DND-41 (cell line): Measurements from ENCODE around the gene ZSCAN18.

Source experiments
- ATAC-seq: fragments of 200-7000 bp; cut with Tn5 transposase; 3 replicates; pipeline ENCODE4 v1.9.1; 2021; ENCODE audit warnings: low read depth; ENCODE audit not compliant: insufficient read depth
- DNase-seq: peaks from one replicate; pipeline ENCODE4 v3.0.0-alpha.2; 2020
- H2AFZ ChIP-seq: 2 replicates; pipeline ENCODE4 v1.6.0; 2012; ENCODE audit warnings: low read depth, low read length
- H3K27ac ChIP-seq: 2 replicates; pipeline ENCODE4 v1.5.1; 2012; ENCODE audit warnings: low read length, inconsistent platforms
- H3K27me3 ChIP-seq: fragments of 200-600 bp; sonication (generic); 2 replicates; pipeline ENCODE4 v1.6.0; 2012; ENCODE audit warnings: low read length, mild to moderate bottlenecking, inconsistent platforms; ENCODE audit not compliant: insufficient read depth, poor library complexity
- H3K36me3 ChIP-seq: 2 replicates; pipeline ENCODE4 v1.5.1; 2012; ENCODE audit warnings: low read length, inconsistent platforms; ENCODE audit not compliant: insufficient read depth
- H3K4me1 ChIP-seq: 2 replicates; pipeline ENCODE4 v1.5.1; 2012; ENCODE audit warnings: mild to moderate bottlenecking, low read length; ENCODE audit not compliant: insufficient read depth
- H3K4me2 ChIP-seq: 2 replicates; pipeline ENCODE4 v1.6.0; 2012; ENCODE audit warnings: mild to moderate bottlenecking, moderate library complexity, low read length, inconsistent platforms; ENCODE audit not compliant: insufficient read depth
- H3K4me3 ChIP-seq, 2 experiments: fragments of 200-600 bp in 1 of 2; shearing (Covaris generic) in 1 of 2; 2 replicates each; pipeline ENCODE4 v1.5.1; 2012 to 2016; ENCODE audit warnings: inconsistent platforms in 2 of 2, low read length in 2 of 2, mild to moderate bottlenecking in 2 of 2, low read depth in 1 of 2, moderate library complexity in 1 of 2
- H3K79me2 ChIP-seq: 2 replicates; pipeline ENCODE4 v1.6.0; 2012; ENCODE audit warnings: low read length, inconsistent platforms; ENCODE audit not compliant: insufficient read depth
- H3K9ac ChIP-seq: 2 replicates; pipeline ENCODE4 v1.6.0; 2012; ENCODE audit warnings: low read depth, mild to moderate bottlenecking, inconsistent platforms, low read length, moderate library complexity
- H3K9me3 ChIP-seq: 2 replicates; pipeline ENCODE4 v1.5.1; 2012; ENCODE audit warnings: low read length, moderate library complexity, mild to moderate bottlenecking, inconsistent platforms; ENCODE audit not compliant: insufficient read depth, severe bottlenecking
- H4K20me1 ChIP-seq: 2 replicates; pipeline ENCODE4 v1.6.0; 2012; ENCODE audit warnings: low read length; ENCODE audit not compliant: insufficient read depth
- EZH2 ChIP-seq: IDR thresholded peaks from 3 replicates; pipeline ENCODE4 v1.6.1; 2012; ENCODE audit warnings: borderline replicate concordance, low read depth, mild to moderate bottlenecking, moderate library complexity, low read length, inconsistent platforms; ENCODE audit not compliant: severe bottlenecking
- TF ChIP-seq, protein P1 (sequence below): IDR thresholded peaks from 2 replicates; pipeline ENCODE4 v1.5.1; 2012; ENCODE audit warnings: borderline replicate concordance, low read length, moderate library complexity, mild to moderate bottlenecking; ENCODE audit not compliant: poor library complexity, severe bottlenecking; ENCODE audit errors: extremely low read depth

Gene ZSCAN18

DNA sequence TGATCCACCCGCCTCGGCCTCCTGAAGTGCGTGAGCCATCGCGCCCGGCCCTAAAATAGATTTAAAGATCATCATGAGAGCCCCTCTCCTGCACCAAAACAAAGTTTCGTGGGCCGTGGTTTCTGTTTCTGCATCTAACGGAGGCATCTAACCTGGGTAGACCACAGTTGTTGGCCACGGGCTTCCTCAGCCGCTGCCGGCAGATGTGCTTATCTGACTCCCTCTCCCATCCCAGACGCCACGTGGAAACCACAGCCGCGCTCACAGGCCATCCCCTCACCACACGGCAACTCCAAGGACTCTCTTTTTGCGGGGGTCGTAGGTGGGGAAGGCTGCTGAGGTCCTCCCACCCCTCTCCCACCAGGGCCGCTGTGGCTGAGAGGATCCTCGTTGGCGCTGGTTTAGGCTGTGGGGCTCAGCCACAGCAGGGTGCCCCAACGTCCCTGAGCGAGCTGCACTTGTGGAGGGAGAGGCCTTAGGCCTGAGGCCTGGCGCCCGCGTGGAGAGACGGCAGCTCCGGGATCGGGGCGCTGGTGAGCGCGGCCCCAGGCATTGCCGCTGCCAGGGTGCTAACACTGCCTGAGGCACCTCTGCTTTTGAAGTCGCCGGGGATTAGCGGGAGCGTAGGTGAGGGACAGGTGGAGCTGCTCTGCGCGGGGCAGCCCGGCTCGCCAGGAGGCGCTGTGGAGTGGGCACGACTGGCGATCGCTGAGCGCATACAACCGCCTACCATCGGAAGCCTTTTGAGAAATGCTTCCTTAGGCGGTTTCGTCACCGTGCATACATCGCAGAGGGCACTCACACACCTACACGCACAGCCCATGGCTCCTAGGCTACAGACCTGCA lies 55.3 kb downstream of the ZSCAN18 start:
- no peak for ATAC-seq
- H3K4me3 ChIP-seq: no peak overlapping the region
- H3K27ac ChIP-seq: no peak overlapping the region
- no peaks in the 10 kb centered on the region for H3K79me2 ChIP-seq
- no peaks in the 10 kb centered on the region for H3K36me3 ChIP-seq
- no peak for TF ChIP-seq EZH2
- TF ChIP-seq, protein P1, sequence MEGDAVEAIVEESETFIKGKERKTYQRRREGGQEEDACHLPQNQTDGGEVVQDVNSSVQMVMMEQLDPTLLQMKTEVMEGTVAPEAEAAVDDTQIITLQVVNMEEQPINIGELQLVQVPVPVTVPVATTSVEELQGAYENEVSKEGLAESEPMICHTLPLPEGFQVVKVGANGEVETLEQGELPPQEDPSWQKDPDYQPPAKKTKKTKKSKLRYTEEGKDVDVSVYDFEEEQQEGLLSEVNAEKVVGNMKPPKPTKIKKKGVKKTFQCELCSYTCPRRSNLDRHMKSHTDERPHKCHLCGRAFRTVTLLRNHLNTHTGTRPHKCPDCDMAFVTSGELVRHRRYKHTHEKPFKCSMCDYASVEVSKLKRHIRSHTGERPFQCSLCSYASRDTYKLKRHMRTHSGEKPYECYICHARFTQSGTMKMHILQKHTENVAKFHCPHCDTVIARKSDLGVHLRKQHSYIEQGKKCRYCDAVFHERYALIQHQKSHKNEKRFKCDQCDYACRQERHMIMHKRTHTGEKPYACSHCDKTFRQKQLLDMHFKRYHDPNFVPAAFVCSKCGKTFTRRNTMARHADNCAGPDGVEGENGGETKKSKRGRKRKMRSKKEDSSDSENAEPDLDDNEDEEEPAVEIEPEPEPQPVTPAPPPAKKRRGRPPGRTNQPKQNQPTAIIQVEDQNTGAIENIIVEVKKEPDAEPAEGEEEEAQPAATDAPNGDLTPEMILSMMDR: no peak
- H3K9me3 ChIP-seq: peaks cover 14% of the 10 kb centered on the region
- H3K27me3 ChIP-seq: no peaks in the 10 kb centered on the region
- H3K4me2 ChIP-seq: no peak overlapping the region
- no peak for DNase-seq
- no peaks in the 10 kb centered on the region for H4K20me1 ChIP-seq
- H3K4me1 ChIP-seq: no peaks in the 10 kb centered on the region
- no peak overlapping the region for H2AFZ ChIP-seq
- H3K9ac ChIP-seq: no peak overlapping the region

DNA sequence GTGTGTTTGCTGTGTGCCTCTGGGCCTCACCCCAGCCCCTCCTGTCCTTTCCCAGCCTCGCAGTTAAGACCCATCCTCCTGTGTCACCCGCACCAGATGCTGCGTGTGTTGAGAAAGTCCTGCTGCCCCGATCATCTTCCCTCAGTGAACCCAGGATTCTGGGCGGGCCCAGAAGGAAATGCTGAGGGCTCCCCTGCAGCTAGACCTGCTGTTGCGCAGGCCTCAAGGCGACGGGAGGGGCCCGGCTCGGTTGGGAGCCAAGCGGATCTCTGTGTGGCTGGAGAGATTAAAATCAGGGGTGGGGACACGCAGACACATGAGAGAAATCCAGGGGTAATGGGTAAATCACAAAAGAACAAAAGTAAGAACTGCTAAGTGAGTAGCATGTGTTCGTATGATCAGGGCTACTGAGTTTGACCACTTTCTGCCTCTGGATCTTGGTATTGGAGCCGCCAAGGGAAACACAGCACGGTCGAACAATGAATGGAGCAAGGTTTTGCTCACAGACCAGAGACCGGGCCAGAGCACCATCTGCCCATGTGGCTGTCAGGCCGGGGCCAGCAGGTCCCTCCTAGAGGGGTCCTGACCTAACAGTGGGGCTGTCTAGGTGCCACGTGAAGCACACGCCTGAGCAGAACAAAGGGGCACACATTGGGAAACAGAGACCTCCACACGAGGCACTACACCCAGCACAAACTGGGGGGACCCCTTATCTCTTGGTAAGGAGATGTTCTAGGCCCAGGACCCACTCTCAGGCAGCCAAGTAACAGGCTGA lies 57.1 kb downstream of the ZSCAN18 start:
- Histone ChIP-seq H3K9ac (no peak overlapping the region), H3K79me2 (no peaks in the 10 kb centered on the region), H3K27ac (no peak overlapping the region), H3K36me3 (no peaks in the 10 kb centered on the region), H3K4me1 (no peaks in the 10 kb centered on the region), H4K20me1 (no peaks in the 10 kb centered on the region), H3K4me2 (no peak overlapping the region), H2AFZ (no peak overlapping the region), H3K27me3 (no peaks in the 10 kb centered on the region), H3K9me3 (peaks cover 14% of the 10 kb centered on the region), H3K4me3 (no peak overlapping the region)
- DNase-seq (no peak), ATAC-seq (no peak)
- TF ChIP-seq, protein P1: no peak
- TF ChIP-seq EZH2: no peak

DNA sequence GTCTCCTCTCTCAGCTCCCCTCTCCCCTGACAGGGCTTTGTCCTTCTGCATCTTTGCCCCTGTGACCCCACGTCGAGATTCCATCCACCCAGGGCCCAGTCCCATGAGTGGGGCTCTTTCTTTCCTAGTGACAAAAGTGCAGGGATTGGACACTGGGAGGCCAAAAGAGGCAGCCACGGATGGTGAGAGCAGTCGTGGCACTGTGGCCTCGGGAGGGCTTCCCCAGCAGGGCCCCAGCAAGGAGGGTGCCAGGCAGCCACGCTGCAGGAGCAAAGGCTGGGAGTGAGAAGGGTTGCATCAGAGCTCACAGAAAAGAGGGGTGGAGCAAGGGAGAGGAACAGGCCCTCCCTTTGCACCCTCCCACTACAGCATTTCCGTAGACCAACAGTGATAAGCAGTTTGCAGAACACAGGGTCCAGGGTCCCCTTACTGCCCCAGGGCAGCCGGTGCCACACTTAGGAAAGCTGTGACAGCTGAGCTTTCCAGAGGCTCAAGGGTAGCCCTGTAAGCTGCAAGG lies 59.3 kb downstream of the ZSCAN18 start:
- Histone ChIP-seq H2AFZ (no peak overlapping the region), H3K27ac (no peak overlapping the region), H3K27me3 (no peaks in the 10 kb centered on the region), H3K4me1 (no peaks in the 10 kb centered on the region), H3K9ac (no peak overlapping the region), H3K4me2 (no peak overlapping the region), H3K79me2 (no peaks in the 10 kb centered on the region), H4K20me1 (no peaks in the 10 kb centered on the region), H3K9me3 (peaks cover 6% of the 10 kb centered on the region), H3K36me3 (no peaks in the 10 kb centered on the region), H3K4me3 (no peak overlapping the region)
- ATAC-seq (no peak), DNase-seq (no peak)
- TF ChIP-seq EZH2: no peak
- TF ChIP-seq, protein P1: no peak
